DMS53 (cell line): Measurements from ENCODE around the gene ST6GALNAC3.
"Not testable (repeated sequence)": the region's sequence is repeated elsewhere in the genome, so short reads cannot be mapped to it uniquely, and the experiment has no call there.

ENCODE experiments used
- DNase-seq: peaks from one replicate; lab custom pipeline; 2025; lab: John Stamatoyannopoulos, UW

The ST6GALNAC3 gene

DNA sequence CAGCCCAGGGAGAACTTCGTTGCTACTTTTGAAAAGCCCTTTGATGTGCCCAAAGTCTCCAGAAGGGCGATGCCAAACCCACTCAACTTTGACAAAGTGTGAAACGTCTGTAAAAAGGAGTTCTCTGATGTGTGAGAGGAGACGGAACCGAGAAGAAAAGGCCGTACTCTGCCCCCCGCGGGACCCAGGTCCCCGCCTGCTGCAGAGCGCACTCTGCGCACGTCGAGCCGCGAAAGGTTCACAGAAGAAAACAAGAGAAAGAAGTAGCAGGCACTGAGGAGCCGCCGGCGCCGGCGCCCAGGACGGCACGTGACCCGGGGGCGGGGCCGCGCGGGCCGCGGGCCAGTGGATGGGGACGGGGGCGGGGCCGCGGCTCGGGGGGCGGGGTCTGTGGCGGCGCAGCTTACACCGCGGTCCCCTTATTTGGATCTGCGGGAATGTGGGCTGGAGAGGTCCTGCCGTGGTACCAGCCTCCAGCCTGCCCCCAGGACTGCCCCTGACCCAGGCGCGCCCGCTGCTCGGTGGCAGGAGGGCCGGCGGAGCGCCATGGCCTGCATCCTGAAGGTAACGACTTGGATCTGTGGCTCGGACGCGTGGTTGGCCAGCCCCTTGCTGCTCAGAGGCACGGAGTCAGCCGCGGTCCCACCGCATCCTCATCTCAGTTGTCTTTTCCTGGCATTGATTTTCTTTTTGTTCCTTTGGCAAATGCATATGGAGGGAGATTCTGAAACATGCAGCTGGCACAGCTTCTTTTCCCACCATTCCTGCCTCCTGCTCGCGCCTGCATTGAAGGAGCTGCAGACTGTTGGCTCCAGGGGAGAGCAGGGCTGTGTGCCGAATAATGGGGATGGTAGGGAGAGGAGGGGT is at the start of gene ST6GALNAC3:
Gene ST6GALNAC3 (plus strand): TSS at position 426 of the 867 bp plus-strand sequence.
- peak; percentile 91 for DNase-seq

DNA sequence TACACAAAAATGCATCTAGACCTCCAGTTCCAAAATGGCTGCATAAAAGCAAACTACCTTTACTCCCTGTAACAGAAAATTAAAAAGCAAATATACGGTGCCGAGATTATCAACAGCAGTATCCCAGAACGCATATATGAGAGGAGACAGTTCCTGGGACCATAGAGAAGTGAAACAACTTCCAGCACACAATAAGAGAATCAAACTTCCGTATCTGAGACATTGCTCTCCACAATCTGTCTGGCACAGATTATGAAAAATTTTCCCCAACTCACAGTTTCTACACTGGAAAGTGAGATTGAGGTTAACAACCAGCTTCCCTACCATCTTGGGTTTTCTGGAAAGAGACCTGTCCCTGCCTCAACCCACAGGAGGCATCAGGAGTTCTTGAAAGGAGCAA is 47.2 kb upstream of the ST6GALNAC3 start:
- no peak for DNase-seq

DNA sequence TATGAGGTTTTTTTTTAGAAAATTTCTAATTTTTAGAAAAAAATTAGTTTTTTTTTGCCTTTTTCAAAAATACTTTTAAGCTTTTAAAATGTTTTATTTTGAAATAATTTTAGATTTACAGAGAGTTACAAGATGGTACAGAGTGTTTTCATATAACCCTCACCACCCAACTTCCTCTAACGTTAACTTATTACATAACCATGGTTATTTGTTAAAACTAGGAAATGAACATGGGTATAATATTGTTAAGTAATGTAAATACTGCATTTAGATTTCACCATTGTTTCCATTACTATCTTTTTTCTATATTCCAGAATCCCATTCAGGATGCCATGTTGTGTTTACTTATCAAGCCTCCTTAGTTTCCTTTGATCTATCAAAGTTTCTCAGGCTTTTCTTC is 45.2 kb upstream of the ST6GALNAC3 start:
- DNase-seq, result no peak

DNA sequence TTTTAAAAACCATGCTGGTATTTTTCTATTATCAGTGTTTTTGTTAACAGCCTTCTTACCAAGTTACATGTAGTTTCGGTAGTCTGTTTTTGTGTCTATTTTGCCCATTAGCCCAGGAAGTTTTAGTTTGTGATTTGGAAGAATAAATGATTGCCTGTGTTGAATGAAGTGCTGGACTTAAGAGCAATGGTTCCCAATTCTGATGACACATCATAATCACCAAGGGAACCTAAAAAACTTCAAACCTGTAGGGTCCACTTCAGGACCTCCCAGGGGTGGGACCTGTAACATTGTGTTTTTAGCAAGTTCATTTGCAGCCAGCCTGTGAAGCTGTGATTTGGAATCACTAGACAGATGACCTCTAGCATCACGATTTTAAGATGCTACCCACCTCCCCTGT is 43.0 kb upstream of the ST6GALNAC3 start:
- no peak for DNase-seq

- no peak for DNase-seq
These were observed 40.6 kb upstream of the ST6GALNAC3 start for GRCh38 chr1:76033800-76034475.

GRCh38 chr1:76035053-76035452 is 39.5 kb upstream of the ST6GALNAC3 start:
- peak; percentile 71 for DNase-seq

GRCh38 chr1:76037324-76037723 is 37.2 kb upstream of the ST6GALNAC3 start:
- DNase-seq, result peak; percentile 78

GRCh38 chr1:76038287-76039004 is 36.1 kb upstream of the ST6GALNAC3 start:
- DNase-seq, result no peak

DNA sequence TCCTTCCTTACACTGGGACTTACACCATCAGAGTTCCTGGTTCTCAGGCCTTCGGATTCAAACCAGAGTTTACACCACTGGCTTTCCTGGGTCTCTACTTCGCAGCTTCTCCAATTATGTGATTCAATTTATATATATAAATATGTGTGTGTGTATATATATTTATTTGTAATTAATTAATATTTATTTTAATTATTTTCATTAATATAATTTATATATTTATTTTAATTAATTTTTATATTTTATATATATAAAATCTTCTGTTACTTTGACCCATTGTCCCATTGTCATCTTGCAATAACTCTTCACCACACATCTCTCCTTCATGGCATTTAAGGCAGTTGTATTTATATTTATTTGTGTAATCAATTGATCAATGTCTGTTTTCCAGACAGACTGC is 28.4 kb upstream of the ST6GALNAC3 start:
- no peak for DNase-seq

DNA sequence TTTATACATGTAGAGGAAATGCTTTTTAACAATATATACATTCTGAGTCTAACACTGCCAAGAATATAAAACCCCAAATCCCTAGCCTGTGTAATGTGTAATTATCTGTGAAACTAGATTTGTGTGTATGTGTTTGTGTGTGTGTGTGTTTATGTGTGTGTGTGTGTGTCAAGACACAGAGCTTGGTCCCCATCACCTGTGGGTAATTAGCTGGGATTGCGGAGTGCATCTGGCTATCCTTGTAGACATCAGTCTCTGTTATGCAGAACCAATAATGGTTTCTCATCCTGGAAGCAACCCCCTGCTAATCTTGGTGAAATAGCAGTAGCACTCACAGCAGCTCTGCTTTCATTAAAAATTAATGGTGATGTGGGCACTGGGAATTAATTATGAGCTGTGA is 26.3 kb upstream of the ST6GALNAC3 start:
- no peak for DNase-seq

GRCh38 chr1:76048926-76049325 is 25.6 kb upstream of the ST6GALNAC3 start:
- DNase-seq, result no peak

DNA sequence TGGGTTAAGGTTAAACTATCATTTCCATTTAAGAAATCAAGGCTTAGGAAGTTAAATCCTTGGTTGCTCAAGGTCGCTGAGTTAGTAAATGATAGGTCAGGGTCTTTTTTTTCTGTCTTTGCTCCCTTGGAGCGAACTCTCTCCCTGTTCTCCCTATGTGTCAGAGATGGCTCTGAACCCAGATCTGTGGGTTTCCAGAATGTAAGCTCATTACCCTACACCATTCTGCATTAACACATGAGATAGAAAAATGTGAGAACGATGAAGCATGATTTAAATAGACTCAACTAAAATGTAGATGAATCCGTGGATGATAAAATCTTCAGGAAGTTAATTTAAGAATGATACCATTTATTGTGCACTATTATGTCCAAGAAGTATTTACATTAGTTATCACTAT is 25.0 kb upstream of the ST6GALNAC3 start:
- no peak for DNase-seq

DNA sequence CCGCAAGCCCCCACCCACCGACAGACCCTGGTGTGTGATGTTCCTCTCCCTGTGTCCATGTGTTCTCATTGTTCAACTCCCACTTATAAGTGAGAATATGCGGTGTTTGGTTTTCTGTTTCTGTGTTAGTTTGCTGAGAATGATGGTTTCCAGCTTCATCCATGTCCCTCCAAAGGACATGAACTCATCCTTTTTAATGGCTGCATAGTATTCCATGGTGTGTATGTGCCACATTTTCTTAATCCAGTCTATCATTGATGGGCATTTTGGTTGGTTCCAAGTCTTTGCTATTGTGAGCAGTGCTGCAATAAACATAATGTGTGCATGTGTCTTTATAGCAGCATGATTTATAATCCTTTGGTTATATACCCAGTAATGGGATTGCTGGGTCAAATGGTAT is 24.5 kb upstream of the ST6GALNAC3 start:
- DNase-seq, result not testable (repeated sequence)

DNA sequence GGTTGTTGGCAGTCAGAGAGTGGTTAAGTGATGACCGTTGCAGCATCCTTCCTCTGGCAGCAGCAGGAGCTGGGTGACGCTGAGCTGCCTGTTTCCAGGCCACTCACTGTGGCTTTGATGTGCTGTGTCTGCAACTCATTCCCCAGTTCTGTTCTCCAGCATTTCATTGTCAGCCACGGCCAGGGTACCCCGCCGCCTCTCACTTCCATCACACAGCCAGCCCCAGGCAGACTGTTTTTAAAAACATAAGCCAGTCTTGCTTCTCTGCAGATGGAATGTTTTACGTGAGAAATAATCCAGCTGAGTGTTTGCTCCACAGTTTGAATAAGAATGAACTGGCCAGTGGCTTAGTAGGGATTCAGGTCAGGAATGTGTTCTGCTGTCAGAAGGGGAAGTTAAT is 21.5 kb upstream of the ST6GALNAC3 start:
- no peak for DNase-seq

DNA sequence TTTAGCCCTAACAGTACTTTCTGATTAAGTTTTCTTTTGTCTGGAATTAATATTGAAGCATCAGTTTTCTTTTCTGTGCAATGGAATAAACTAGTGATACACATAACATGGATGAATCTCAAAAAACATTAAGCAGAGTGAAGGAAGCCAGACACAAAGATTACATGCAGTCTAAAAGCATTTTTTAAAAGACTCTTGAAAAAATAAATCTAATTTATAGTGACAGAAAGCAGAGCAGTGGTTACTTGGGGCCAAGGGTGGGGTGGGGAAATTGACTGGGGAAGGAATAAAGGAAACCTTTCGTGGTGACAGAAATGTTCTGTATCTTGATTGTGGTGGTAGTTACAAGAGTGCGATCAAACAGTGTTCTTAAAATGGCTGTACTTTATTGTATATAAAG is 20.2 kb upstream of the ST6GALNAC3 start:
- DNase-seq, result no peak

- DNase-seq, result no peak
These were observed 18.6 kb upstream of the ST6GALNAC3 start for GRCh38 chr1:76055987-76056386.

- DNase-seq, result peak; percentile 94
These were observed 15.1 kb upstream of the ST6GALNAC3 start for GRCh38 chr1:76059451-76059850.

DNA sequence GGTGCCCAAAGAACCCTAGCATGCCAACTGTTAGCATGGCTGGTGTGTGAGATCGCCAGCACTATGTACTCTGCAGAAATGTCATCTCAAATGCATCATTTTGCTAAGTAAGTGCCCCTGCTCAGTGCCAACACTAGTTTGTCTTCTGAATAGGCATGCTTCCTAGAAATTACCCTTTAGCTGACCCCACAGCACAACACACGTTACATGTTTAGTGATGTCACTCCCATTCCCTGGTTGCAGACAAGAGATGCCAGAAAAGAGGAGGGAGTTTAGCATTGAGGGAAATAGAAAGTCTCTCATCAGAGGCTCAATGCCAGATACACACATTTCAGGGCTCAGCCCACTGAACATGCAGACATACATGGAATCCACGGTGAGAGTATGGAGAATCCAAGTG is 9.3 kb upstream of the ST6GALNAC3 start:
- no peak for DNase-seq

DNA sequence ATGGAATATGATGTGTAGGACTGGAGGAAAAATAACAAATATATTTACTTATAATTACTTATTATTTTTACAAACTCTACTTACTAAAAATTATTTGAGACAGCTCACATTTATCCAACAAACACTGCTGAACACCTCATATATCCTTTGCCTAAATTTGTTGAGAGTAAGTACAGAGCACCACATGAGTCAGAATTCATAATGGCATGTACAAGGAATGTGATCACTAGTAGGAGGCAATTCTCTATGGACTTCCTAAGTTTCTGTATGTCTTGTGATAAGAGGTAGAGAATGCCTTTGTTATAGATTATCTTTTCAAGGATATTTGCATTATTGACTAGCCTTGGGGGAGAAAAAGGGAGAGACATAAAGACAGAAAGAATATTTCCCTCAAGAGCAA is 8.2 kb upstream of the ST6GALNAC3 start:
- no peak for DNase-seq

- peak; percentile 37 for DNase-seq
These were observed 6.0 kb upstream of the ST6GALNAC3 start for GRCh38 chr1:76068542-76068941.

DNA sequence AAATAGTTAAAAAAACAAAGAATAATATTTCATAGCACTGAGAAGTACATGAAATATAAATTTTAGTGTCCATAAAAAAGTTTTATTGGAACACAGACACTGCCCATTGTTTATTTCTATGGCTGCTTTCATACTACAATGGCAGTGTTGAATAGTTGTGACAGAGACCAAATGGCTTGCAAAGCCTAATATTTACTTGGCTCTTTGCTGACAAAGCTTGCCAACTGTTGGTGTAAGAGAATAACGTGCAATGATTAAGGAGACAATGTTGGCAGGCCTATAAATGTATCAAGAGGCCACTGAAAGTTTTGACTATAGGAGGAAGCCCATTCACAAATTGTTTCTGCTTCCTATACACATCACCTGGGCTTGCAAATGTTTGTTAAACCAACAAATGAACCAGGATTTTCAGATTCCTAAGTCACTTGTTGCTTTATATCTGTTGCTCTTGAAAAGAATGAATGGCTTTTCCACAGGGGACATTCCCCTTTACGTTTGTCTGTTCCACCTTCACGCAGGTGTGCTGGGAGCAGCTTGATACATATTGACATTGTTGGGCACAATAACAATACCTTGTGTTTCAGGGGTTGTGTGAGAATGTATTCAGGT is 5.5 kb upstream of the ST6GALNAC3 start:
- peak; percentile 81 for DNase-seq

DNA sequence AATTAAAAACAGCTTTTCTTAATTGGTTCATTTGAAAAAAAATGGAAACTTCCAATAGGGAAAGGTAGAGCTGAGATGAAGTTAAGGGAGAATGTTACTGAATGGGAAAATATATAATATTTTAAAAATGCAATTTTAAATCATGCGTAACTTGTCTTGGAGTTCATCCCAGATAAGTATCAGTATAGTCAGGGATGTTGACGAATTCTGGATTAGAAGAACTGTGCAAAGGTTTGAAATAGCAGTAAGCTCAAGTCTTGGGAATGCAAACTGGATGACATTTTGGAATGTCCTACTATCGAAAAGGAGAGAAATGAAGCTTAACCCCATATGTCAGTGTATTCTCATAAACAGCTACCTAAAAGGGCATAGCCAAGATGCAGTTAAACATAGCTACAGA is 4.0 kb upstream of the ST6GALNAC3 start:
- no peak for DNase-seq
